HepG2 (cell line): ENCODE results near the gene MAP1LC3A. TPM values are rescaled to one million over a fixed set of nuclear protein-coding genes. Genes with fewer than 3 reads are reported as not detected.

ENCODE experiments used
- ARID3A ChIP-seq: IDR thresholded peaks from 2 replicates; pipeline ENCODE4 v1.6.1; 2012; ENCODE audit warnings: low read depth, low read length, improper control_type of control experiment
- FOXK2 ChIP-seq: fragments of 450-650 bp; IDR thresholded peaks from 2 replicates; pipeline ENCODE4 v1.6.1; 2016
- HDAC2 ChIP-seq: sonication (generic); formaldehyde crosslinking; IDR thresholded peaks from 2 replicates; pipeline ENCODE4 v1.4.0; 2020; ENCODE audit warnings: missing genetic modification reagents
- HINFP ChIP-seq: sonication (generic); formaldehyde crosslinking; IDR thresholded peaks from 2 replicates; pipeline ENCODE4 v1.4.0; 2020; ENCODE audit warnings: low read depth, mild to moderate bottlenecking, missing genetic modification reagents
- HNF1A ChIP-seq, 2 experiments: sonication (generic) in 1 of 2; formaldehyde crosslinking in 1 of 2; IDR thresholded peaks; 2 replicates each; pipeline versions ENCODE4 v1.4.0 to v1.6.1; 2016 to 2020; ENCODE audit warnings: borderline replicate concordance in 1 of 2, low read depth in 1 of 2, mild to moderate bottlenecking in 1 of 2, missing genetic modification reagents in 1 of 2
- MEF2D ChIP-seq: sonication (generic); formaldehyde crosslinking; IDR thresholded peaks from 2 replicates; pipeline ENCODE4 v1.5.1; 2020; ENCODE audit warnings: mild to moderate bottlenecking, missing genetic modification reagents
- PBX2 ChIP-seq: IDR thresholded peaks from 2 replicates; pipeline ENCODE4 v1.6.1; 2016; ENCODE audit warnings: control low read depth
- POGZ ChIP-seq: sonication (generic); formaldehyde crosslinking; IDR thresholded peaks from 2 replicates; pipeline ENCODE4 v1.4.0; 2020; ENCODE audit warnings: mild to moderate bottlenecking, missing genetic modification reagents
- TBP ChIP-seq: sonication (generic); formaldehyde crosslinking; IDR thresholded peaks from 2 replicates; pipeline ENCODE4 v1.5.0; 2020; ENCODE audit warnings: missing genetic modification reagents
- ZBTB34 ChIP-seq: sonication (generic); formaldehyde crosslinking; IDR thresholded peaks from 2 replicates; pipeline ENCODE4 v1.8.0; 2022; ENCODE audit warnings: mild to moderate bottlenecking, missing genetic modification reagents
- ZFP1 ChIP-seq: IDR thresholded peaks from 2 replicates; pipeline ENCODE4 v1.6.1; 2016
- ZKSCAN8 ChIP-seq: IDR thresholded peaks from 2 replicates; pipeline ENCODE4 v1.6.1; 2016; ENCODE audit warnings: borderline replicate concordance, missing genetic modification reagents, missing compliant biosample characterization
- ZNF292 ChIP-seq: sonication (generic); formaldehyde crosslinking; IDR thresholded peaks from 2 replicates; pipeline ENCODE4 v1.8.1; 2022; ENCODE audit warnings: mild to moderate bottlenecking, low read depth, missing genetic modification reagents, borderline replicate concordance
- ZNF530 ChIP-seq: sonication (generic); formaldehyde crosslinking; IDR thresholded peaks from 2 replicates; pipeline ENCODE4 v1.5.0; 2020; ENCODE audit warnings: low read depth, mild to moderate bottlenecking, missing genetic modification reagents
- ZNF777 ChIP-seq: sonication (generic); formaldehyde crosslinking; IDR thresholded peaks from 2 replicates; pipeline ENCODE4 v1.4.0; 2020; ENCODE audit warnings: missing genetic modification reagents
- ZSCAN29 ChIP-seq: sonication (generic); formaldehyde crosslinking; conservative IDR thresholded peaks from 2 replicates; pipeline ENCODE4 v1.4.0; 2020; ENCODE audit warnings: mild to moderate bottlenecking, missing genetic modification reagents
- polyA plus RNA-seq, 8 experiments: library from polyadenylated mRNA; depleted of rRNA in 3 of 8; stranded (reverse) in 7 of 8; unstranded in 1 of 8; fragments of >200 nt; fragmentation: Illumina TruSeq in 4 of 8; extraction: Trizol in 4 of 8; gene quantifications; 2 replicates each; pipeline versions ENCODE4 v1.2.1 to v1.2.3, GENCODE V29; 2011 to 2016; ENCODE audit warnings: low read depth in 4 of 8, missing spikeins in 1 of 8, mixed read lengths in 1 of 8; ENCODE audit not compliant: insufficient read depth in 1 of 8
- total RNA-seq, 5 experiments: library from RNA; depleted of rRNA; stranded (reverse); fragments of >200 nt; fragmentation: Illumina TruSeq; extraction: Trizol; gene quantifications; 2 replicates each; pipeline ENCODE4 v1.2.3, GENCODE V29; 2016; ENCODE audit warnings: low read depth in 1 of 5

Gene MAP1LC3A
- total and polyA plus RNA-seq, 2 of the 13 experiments (the other 11 are each of a cell fraction or from before 2014, with no cell fraction given) = not detected

- TF ChIP-seq ZBTB34 (CRISPR knock-in tag) (0 out of 2 replicates have a peak, but pooled peaks have one; percentile 57), POGZ (CRISPR knock-in tag) (peak; percentile 61; the same call in 1 of the 2 replicates), HNF1A (IDR thresholded peaks at IDR 0.05; ENCODE audit: low read depth) (no peak), HNF1A (CRISPR knock-in tag; IDR thresholded peaks at IDR 0.05; ENCODE audit: borderline replicate concordance) (peak; percentile 35; the same call in 1 of the 2 replicates), ZSCAN29 (peak; percentile 40), ZKSCAN8 (CRISPR knock-in tag) (0 out of 2 replicates have a peak, but pooled peaks have one; percentile 30), TBP (CRISPR knock-in tag) (peak; percentile 53; the same call in 1 of the 2 replicates), ZNF292 (peak; percentile 60; the same call in 1 of the 2 replicates), HDAC2 (CRISPR knock-in tag) (peak; percentile 67; the same call in 1 of the 2 replicates), MEF2D (CRISPR knock-in tag) (0 out of 2 replicates have a peak, but pooled peaks have one; percentile 8), ZNF777 (CRISPR knock-in tag) (0 out of 2 replicates have a peak, but pooled peaks have one; percentile 16), ZFP1 (CRISPR knock-in tag) (peak; percentile 73; the same call in 1 of the 2 replicates), FOXK2 (no peak), PBX2 (CRISPR knock-in tag) (0 out of 2 replicates have a peak, but pooled peaks have one; percentile 30), ZNF530 (CRISPR knock-in tag) (no peak), ARID3A (no peak), HINFP (0 out of 2 replicates have a peak, but pooled peaks have one; percentile 55)
Observed at GRCh38 chr20:34512266-34512954, 46.1 kb upstream of the MAP1LC3A start (continued).
